ENCODE results near the gene SETD7.

Gene SETD7

DNA sequence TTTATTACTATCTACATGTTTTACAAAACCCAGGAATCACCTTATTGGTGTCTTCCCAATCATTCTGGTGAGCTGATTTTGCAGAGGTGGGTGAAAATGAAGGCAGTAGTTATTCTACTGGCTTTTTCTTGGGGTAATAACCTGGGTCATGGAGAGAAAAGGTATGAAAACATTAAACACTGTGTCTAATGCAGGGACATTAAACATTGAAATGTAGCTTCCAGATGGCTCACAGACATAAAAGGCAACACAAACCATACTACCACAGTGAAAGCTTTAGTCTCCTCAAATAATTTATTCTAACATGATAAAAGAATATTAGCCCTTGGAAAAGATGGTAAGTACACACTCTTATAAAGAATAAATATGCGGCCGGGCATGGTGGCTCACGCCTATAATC, 8.0 kb downstream of the SETD7 start:
- no peak for DNase-seq

DNA sequence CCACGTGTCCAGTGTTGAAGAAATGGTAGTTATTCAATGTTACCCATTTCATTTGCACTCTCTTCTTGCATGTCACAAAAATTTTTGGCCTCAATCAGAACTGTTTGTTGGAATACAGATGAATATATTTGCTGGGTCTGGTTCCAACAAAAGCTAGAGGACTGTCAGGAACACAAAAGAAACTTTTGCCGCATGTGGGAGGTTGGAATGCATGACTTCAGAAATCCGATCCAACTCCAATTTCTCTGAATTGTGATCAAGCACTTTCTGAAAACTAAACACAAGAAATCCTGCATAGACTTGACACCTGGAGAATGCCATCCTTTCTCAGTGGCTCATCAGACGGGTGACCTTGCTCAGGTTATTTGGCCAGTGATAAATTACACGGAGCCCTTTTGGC, 15.4 kb downstream of the SETD7 start:
- DNase-seq, result no peak

DNA sequence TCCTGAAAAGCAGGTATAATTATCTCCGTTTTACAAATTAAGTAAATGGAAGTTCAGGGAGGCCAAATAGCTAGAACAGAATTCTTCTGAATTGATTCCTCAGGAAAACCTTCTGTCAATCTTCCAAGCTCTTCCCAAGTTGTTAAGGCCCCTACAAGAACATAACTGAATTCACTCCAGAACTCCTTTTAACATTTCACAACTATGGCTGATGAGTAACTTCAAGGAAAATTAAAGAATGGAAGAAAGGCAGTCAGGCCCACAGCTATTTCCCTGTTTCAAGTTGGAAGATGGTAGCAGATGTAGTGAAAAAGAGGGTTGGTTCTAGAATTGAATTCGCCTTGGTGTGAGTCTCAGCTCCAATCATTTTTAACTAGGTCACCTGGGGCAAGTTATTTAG, 15.9 kb downstream of the SETD7 start:
- DNase-seq, result no peak

DNA sequence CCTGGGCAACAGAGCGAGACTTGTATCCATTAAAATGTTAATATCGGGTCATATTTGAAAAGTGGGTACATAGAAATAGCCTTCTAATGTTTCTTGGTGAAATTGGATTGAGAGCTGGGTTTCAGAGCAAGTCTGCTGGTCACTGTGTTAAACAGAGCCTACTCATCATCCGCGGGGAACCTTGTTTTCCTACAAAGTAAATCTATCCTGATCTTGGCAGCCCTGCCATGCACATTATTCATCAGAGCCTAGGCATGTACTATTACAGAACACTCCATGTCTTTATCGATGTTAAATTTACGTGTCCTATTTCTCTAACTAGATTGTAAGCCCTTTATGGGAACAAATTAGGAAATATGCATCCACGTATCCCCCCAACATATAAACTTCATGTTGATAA, 18.7 kb downstream of the SETD7 start:
- DNase-seq, result no peak

DNA sequence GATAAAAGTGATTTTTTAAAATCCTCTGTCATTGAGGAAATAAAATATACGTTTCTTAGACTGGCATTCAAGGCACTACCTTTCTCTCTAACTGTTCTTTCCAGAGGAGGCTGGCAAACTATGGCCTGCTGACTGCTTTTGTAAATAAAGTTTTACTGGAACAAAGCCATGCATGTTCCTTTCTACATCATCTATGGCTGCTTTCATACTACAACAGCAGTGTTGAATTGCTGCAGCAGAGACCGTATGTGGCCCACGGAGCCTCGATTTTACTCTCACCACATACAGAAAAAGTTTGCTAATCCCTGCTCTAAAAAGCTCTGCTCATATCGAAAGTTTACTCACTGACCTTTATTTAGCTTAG, 20.2 kb downstream of the SETD7 start:
- no peak for DNase-seq

DNA sequence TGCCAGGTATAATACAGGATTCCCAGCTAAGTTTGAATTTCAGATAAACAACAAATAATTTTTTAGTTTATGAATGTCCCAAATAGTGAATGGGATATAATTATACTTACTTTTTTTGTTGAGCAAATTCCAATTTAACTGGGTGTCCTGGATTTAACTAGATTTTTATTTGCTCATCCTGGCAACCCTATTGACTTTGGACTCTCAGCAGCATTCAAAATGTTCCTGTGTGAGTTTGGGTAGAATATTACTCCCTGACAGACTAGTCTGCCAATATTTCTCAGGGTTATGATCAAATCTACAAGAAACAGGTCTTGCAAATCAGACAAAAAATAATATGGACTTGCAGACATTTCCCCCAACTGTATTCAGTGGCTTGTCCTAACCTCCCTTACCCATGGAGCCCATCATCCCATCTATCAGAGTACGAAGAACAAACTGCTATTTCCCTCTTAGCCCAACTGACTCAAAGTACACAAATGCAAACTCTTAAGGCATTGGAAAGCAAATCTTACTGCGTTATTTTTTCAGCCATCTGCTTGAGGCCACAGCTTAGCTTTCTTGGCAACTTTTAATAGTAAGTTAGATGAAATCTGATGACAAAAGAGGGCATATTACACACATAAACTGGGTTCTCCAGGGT, 20.7 kb downstream of the SETD7 start:
- no peak for DNase-seq

DNA sequence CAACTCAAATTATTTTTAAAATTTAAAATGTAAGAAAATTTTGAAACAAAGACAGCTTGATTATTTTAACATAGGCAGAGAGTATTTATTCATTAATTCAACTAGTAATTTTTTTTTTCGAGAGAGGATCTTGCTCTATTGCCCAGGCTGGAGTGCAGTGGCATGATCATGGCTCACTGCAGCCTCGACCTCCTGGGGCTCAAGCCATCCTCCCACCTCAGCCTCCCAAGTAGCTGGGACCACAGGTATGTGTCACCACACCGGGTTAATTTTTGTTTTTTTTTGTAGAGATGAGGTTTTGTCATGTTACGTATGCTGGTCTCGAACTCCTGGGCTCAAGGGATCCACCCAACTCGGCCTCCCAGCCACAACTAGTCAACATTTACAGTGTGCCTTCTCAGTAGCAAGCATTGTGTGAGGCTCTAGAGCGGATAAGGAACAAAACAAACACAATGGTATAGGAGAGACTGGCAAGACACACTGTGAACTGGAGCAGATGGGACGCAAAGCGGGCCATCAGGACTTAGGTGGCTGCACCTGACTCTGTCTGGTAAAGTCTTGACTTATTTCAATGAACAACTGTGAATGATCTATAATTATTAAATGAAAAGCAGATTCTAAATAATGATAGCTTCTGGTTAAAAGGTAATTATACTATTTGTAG, 21.6 kb downstream of the SETD7 start:
- no peak for DNase-seq

DNA sequence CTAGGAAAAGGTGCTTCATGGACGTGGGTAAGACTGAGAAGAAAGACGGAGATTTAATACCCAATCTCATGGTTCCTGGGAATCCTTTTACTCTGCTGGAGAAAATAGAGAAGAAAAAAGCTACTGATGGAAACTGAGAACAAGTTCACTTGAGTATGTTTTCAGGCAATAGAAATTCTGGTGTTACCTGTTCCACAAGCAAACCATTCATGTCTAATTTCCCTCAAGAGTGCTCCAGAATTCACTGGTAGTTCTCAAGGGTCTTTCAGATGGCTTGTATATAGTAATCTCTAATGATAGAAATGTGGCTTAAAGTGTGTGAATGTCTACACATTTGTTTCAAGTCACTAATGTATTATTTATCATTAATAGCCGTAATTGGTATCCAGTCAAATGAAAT, 22.5 kb downstream of the SETD7 start:
- no peak for DNase-seq

DNA sequence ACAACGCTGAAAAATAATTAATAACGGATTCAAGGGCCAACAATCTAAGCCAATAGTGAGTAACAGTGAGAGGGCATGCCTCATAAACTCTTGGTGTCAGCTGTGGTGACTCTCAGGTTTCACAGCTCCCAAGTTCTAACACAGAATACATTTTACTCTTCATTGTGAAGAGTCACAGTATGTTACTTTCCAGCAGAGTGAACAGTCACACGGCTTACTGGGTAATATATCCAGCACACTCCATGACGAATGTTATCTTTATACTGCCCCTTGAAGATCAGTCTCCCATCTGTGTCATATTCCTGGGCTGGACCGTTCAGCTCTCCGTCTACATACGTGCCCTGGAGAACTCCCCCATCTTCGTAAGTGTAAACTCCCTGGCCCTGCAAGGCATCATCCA, 23.1 kb downstream of the SETD7 start:
- no peak for DNase-seq

DNA sequence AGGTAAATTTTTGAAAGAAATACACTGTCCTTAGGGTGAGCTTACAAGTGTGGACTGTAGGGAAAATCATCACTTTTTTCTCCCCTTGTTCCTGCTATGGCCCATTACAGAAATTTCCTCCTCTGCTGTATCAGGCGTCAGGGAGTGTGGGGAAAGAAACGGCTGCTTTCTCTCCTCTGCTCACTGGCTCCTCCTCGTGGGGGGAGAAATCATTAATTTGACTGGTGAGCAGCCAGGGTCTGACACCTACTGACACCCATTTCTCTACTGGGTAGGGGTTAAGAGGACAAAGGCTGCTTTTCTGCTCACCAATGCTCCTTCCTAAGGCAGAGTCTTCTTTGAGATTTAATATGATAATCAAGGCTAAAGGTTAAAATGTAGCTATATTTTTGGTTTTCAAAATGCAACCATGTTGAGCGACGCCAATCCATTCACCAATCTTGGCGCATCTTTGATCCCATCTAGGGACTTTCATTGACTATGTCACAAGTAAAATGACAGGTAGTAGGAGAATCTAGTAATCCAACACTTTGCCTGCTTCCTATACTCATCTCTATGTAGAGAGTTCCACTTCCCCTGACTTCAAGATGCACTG, 25.1 kb downstream of the SETD7 start:
- peak; percentile 12 for DNase-seq

DNA sequence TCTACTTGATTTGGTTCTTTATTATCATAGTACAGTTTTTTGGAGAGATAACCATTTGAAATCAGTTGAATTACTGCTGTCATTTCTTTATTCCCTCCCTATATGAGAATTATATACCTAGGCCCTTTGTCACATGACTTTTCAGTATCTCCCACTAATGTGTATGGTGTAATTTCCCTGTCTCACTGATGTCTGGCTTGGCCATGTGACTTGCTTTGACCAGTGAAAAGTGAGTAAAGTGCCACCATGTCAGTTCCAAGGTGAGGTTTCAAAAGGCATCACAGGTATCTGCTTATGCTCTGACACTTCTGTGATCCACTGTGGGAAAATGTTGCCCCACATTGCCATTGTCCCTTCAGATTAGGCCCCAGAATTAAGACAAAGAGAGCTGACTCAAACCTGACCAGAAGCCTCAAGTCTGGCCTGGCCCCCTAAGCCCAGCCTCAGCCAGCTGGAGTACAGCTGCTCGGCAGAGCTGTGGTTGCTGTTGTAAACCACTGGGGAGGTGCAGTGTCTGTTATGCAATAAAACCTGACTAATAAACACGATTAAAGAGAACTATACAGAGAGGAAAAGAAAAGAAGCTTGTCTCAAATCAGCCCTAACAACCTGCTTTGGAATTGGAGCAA, 27.5 kb downstream of the SETD7 start:
- DNase-seq, result no peak

DNA sequence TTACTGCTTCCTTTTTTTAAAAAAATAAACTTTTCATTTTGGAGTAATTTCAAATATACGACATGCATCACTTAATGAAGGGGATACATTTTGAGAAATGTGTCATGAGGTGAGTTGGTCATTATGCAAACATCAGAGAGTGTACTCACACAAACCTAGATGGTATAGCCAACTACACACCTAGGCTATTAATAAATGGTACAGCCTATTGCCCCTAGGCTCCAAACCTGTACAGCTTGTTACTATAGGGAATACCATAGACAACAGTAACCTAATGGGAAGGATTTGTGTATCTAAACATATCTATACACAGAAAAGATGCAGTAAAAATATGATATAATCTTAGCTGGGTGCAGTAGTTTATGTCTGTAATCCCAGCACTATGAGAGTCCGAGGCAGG, 29.1 kb downstream of the SETD7 start:
- DNase-seq, result no peak

DNA sequence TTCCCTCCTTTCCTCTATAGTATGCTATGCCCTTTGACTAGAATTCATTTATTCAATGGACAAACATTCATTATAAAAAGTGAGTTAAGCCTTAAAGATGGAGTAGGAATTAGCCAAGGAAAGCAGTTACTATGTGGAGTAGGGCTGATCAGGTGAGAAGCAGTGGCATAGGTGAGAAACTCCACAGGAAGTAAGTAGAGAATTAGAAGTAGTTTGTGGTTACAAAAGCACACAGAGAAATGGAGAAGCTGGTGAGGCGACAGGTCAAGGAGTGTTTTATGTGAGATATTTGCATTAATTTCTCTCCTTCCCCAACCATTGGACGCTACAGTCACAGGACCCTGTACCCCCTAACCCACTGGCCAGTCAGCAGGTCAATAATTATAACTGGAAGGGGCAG, 30.6 kb downstream of the SETD7 start:
- DNase-seq, result no peak

DNA sequence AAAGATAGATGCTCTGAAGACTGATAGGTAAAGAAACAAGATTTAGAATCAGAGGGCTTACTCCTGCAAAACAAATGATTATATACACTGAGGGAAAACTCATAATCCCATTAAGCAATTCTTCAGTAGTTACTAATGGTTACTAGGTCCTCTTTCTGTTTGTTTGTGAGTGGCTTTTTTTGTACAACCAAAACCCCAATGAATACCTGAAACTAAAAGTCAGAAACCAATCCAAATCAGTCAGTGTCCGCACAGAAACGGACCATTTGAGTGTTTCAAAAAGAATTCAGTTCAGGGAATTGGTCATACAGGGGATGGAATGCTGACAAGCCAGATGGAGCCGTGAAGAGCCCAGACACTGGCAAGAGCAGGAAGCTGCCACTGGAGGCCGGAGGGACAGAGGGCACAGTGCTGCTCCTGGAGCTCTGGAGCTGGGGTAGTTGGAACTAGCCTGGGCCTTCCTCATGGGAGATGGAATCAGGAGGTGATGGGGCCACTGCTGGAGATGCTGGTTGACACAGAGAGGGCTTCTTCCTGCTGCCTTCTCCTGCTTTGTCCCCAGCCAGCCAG, 31.9 kb downstream of the SETD7 start:
- DNase-seq, result no peak

DNA sequence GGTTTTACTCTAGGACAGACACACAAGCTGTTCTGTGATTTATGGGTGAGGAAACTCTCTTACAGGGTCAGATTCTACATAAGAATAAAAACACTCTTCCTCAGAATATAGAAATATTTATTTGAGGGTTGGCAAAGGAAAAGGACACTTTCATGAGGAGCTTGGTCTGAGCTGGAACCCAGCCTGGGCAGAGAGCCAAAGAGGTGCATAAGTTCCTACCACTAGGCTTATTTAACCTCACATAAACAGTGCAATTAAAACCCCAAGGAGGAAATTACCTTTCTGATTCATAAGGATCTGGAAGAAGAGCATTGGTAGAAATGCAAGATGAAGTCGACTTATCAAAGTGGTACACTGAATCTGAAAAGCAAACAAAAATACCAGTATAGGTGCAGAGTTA, 32.9 kb downstream of the SETD7 start:
- no peak for DNase-seq

DNA sequence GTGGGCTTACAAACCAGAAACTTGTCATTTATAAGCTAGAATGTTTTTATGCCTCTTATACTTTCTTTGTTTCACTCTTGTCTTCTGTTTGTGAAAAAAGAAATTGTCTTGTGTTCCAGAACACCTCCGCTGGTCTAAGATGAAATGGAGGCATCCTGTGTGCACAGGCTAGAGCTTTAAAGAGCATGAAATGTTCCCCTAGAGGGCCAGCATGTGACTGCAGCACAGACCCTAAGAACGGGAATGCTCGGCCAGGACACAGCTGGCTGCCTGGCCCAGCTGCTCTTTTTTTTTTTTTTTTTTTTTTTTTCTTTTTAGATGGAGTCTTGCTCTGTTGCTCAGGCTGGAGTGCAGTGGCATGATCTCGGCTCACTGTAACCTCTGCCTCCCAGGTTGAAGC, 33.6 kb downstream of the SETD7 start:
- DNase-seq, result no peak

DNA sequence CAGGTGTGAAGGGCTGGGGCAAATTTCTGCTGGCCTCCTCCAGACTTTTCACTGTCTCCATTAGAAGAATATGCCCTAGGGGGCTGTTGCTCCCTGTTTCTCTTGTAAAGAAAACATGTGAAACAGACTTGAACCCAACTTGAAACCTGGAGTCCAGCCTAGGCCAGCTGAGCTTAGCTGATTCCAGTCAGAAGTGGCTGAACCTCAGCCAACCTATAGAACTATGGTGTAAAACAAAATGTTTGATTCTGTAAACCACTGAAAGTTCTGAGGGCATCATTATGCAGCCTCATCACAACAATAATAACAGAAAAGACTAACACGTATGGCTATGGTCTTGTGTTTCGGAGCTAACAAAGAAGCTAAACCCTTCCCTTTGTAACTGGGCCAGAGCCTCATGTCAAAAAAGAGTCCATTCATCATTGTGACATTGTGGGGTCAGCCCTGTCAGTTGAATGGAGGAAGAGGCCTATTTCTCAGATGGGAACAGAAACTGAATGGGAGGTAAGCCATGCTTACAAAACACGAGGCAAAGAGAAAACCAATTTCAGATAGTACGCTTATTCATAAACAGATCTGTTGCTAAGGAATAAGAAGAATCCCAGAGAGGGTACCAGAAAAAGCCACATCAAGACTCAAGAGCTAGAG, 34.1 kb downstream of the SETD7 start:
- no peak for DNase-seq

DNA sequence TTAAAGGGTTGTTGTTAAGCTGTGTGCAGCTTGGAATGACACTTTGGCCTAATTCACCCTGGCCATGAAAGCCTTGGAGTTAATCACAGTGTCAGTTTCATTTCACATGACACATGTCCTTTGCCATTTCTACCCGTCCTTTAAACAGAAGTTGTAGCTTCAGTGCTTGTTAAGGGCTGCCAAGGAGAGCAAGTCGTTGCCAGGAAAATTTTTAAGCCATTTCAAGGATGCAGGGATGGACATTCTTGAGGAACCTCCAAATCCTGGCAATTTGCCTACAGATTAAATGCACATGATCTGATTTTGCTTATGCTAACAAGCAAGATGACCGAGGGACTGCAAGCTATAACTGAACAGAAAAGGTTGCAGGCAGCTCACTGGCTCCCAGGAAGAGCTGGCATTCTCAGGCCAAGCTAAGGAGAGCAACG, 40.5 kb downstream of the SETD7 start:
- no peak for DNase-seq

DNA sequence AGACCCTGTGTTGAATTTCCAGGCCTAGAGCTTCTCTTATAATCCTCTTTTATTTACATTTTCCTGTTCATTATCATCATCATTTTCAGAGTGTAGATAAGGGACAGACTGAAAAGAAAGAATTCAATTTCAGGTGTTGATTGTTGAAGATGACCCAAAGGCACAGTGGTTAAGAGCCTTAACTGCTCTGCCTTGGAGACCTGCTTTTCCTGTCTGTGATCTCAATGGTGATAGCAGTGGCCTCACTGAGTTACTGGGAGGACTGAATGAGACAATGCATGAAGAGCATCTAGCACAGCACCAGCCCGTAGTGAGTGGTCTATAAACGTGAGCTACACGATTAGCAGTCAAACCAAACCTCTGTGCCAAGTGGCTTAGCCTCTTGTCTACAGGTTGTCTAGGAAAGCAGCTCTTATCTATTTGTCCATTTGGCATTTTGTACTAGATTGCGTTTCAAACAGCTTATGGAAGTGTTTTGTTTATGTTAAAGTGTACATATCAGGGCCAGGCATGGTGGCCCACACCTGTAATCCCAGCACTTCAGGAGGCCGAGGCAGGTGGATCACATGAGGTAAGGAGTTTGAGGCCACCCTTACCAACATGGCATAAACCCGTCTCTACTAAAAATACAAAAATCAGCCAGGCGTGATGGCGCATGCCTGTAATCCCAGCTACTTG, 41.5 kb downstream of the SETD7 start:
- DNase-seq, result no peak

DNA sequence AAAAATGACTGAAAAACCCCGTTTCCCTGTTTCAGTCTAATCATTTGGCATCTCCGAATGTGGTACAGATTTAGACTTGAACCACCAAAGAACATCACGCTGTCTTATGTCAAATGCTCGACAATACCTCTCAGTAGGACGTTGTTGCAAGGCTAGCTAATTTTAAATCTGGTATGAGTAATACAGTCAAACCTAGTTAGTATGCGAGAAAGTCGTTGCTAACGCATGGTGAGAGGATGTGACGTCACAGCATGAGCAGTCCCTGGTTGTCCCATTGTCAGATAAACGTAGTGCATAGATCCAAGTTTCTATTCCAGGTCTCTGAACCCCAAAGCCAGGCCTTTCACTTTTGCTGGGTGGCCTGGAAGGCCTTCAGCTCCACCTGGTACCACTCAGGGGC, 44.7 kb downstream of the SETD7 start:
- DNase-seq, result no peak

DNA sequence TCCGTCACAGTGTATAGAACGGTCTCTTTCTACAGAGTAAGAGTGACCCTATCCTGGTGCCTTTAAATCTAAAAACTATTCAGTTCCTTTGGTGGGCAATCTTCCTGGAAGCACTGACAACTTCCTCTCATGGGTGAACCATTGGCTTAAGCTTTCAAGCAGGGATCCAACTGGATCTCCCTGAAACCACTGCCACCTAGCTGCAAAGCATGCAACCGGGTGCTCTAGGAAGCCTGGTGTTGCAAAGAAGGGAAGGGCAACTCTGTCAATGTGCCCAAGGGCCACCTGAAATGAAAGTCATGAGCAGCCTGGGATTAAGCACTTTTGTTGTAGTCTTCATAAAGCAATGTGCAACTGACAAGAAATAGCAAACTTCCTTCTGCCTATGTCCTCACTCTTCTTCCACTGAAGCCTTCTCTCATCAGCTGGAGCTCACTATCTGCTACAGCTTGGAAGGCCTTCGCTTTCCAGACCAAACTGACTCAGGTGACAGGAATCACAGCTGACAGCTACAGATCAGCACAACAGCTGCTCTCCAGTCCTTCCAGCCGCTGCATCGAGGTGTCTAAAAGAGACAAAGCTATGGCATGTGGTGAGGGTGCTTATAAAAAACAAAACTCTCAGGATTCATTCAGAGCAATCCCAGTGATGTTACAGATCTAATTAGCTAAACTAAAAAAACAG, 46.1 kb downstream of the SETD7 start:
- DNase-seq, result no peak

DNA sequence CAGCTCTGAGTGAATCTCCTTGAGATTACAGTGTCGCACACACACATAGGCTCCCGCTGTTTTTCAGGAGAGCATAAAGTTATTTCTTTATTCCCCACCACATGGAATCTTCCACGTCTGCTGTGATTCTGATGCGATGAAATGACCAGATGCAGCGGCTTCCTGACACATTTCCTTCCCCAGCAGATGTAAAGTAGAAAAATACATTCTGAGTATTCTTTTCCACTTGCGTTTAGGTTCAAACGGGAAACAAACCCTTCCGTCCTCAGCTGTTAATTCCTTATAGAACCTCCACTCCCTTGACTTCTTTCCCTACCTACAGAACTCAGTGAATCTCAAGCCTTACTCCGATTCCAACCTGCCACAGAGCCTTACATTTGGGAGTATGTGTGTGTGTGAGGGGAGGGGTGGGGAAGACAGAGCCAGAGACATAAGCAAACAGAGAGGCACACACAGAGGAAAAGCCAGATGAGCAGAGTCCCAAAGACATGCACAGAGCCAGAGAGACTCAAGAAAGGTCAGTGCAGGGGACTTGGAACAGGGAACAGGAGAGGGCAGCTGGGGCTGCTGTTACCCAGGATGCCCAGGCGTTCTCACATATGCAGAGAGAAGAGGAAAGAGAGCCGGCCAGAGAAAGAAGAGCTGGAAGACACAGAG, 47.3 kb downstream of the SETD7 start:
- DNase-seq, result no peak
